Osteoblast (primary cell): ENCODE measurements around the gene IQCK. TPM values are rescaled to one million over a fixed set of nuclear protein-coding genes. Genes with fewer than 3 reads are reported as not detected.
"Not testable (repeated sequence)": the region's sequence is repeated elsewhere in the genome, so short reads cannot be mapped to it uniquely, and the experiment has no call there.

ENCODE experiments used
- DNase-seq: peaks from one replicate; pipeline ENCODE4 v3.0.0; 2011; ENCODE audit warnings: low spot score, mixed read lengths; ENCODE audit not compliant: insufficient read length; ENCODE audit errors: missing footprints
- H2AFZ ChIP-seq: 2 replicates; pipeline ENCODE4 v1.6.0; 2011; ENCODE audit warnings: mild to moderate bottlenecking, low read length
- H3K27ac ChIP-seq: 2 replicates; pipeline ENCODE4 v1.5.1; 2011; ENCODE audit warnings: mild to moderate bottlenecking, low read depth, low read length, moderate library complexity
- H3K27me3 ChIP-seq: 2 replicates; pipeline ENCODE4 v1.6.0; 2012; ENCODE audit warnings: mild to moderate bottlenecking, control low read depth, inconsistent platforms, low read length, moderate library complexity; ENCODE audit not compliant: insufficient read depth
- H3K36me3 ChIP-seq: 2 replicates; pipeline ENCODE4 v1.5.1; 2011; ENCODE audit warnings: mild to moderate bottlenecking, low read length, control low read depth, moderate library complexity; ENCODE audit not compliant: insufficient read depth
- H3K4me1 ChIP-seq: 2 replicates; pipeline ENCODE4 v1.5.1; 2011; ENCODE audit warnings: mild to moderate bottlenecking, low read length, control low read depth, moderate library complexity; ENCODE audit not compliant: insufficient read depth
- H3K4me2 ChIP-seq: 2 replicates; pipeline ENCODE4 v1.6.0; 2011; ENCODE audit warnings: mild to moderate bottlenecking, low read length; ENCODE audit not compliant: insufficient read depth
- H3K4me3 ChIP-seq: fragments of 200-600 bp; sonication (generic); 3 replicates; pipeline ENCODE4 v1.5.1; 2012; ENCODE audit warnings: mild to moderate bottlenecking, low read length, inconsistent platforms; ENCODE audit not compliant: insufficient read depth
- H3K79me2 ChIP-seq: 2 replicates; pipeline ENCODE4 v1.6.0; 2012; ENCODE audit warnings: mild to moderate bottlenecking, low read length, control low read depth, inconsistent platforms; ENCODE audit not compliant: insufficient read depth
- H3K9me3 ChIP-seq: 2 replicates; pipeline ENCODE4 v1.5.1; 2011; ENCODE audit warnings: low read depth, low read length, control low read depth
- H4K20me1 ChIP-seq: 2 replicates; pipeline ENCODE4 v1.6.0; 2012; ENCODE audit warnings: mild to moderate bottlenecking, low read length, control low read depth; ENCODE audit not compliant: insufficient read depth
- total RNA-seq: library from RNA; depleted of rRNA; stranded (reverse); fragments of >200 nt; gene quantifications from 2 replicates; pipeline ENCODE4 v1.2.3, GENCODE V29; 2012
- TF ChIP-seq, protein P1 (sequence below): IDR thresholded peaks from 2 replicates; pipeline ENCODE4 v1.5.1; 2011; ENCODE audit warnings: mild to moderate bottlenecking, low read depth, low read length, moderate library complexity; ENCODE audit errors: extremely low read depth

The IQCK gene
- total RNA-seq, 1 donor = 8.7 TPM

DNA sequence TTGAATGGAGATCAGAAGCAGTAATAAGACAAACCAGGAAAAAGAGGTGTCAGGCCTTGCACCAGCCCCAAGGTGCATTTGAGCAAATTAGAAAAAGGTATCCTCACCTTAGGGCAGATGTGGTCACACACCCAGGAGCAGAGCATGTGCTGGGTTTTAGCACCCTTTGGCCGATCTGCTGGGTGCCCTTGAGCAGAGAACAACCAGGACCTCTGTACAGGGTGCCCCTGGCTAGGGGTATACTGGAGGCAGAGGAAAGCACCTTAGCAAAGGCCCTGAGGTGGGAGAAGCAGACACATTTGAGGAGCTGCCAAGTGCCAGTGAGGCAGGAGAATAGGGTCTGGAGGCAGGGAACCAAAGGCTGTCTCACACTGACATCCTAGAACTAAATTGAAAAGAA lies 67.0 kb downstream of the IQCK start:
- H3K4me3 ChIP-seq = no peak overlapping the region
- TF ChIP-seq, protein P1, sequence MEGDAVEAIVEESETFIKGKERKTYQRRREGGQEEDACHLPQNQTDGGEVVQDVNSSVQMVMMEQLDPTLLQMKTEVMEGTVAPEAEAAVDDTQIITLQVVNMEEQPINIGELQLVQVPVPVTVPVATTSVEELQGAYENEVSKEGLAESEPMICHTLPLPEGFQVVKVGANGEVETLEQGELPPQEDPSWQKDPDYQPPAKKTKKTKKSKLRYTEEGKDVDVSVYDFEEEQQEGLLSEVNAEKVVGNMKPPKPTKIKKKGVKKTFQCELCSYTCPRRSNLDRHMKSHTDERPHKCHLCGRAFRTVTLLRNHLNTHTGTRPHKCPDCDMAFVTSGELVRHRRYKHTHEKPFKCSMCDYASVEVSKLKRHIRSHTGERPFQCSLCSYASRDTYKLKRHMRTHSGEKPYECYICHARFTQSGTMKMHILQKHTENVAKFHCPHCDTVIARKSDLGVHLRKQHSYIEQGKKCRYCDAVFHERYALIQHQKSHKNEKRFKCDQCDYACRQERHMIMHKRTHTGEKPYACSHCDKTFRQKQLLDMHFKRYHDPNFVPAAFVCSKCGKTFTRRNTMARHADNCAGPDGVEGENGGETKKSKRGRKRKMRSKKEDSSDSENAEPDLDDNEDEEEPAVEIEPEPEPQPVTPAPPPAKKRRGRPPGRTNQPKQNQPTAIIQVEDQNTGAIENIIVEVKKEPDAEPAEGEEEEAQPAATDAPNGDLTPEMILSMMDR = no peak
- no peak for DNase-seq
- H3K4me2 ChIP-seq = no peak overlapping the region
- no peaks in the 10 kb centered on the region for H3K79me2 ChIP-seq
- no peak overlapping the region for H2AFZ ChIP-seq
- H3K36me3 ChIP-seq = no peaks in the 10 kb centered on the region
- H3K4me1 ChIP-seq = no peaks in the 10 kb centered on the region
- H3K27me3 ChIP-seq = no peaks in the 10 kb centered on the region
- no peak overlapping the region for H3K27ac ChIP-seq
- no peaks in the 10 kb centered on the region for H3K9me3 ChIP-seq
- no peaks in the 10 kb centered on the region for H4K20me1 ChIP-seq

GRCh38 chr16:19785512-19786130 lies 67.5 kb downstream of the IQCK start:
- TF ChIP-seq, protein P1 = no peak
- Histone ChIP-seq H3K4me2 (no peak overlapping the region), H3K27me3 (no peaks in the 10 kb centered on the region), H2AFZ (no peak overlapping the region), H4K20me1 (no peaks in the 10 kb centered on the region), H3K36me3 (no peaks in the 10 kb centered on the region), H3K4me1 (no peaks in the 10 kb centered on the region), H3K4me3 (no peak overlapping the region), H3K79me2 (no peaks in the 10 kb centered on the region), H3K27ac (no peak overlapping the region), H3K9me3 (no peaks in the 10 kb centered on the region)
- DNase-seq = no peak

GRCh38 chr16:19801369-19801768 lies 83.3 kb downstream of the IQCK start:
- H3K4me2 ChIP-seq, H3K79me2 ChIP-seq, H3K27ac ChIP-seq: not testable (repeated sequence)

DNA sequence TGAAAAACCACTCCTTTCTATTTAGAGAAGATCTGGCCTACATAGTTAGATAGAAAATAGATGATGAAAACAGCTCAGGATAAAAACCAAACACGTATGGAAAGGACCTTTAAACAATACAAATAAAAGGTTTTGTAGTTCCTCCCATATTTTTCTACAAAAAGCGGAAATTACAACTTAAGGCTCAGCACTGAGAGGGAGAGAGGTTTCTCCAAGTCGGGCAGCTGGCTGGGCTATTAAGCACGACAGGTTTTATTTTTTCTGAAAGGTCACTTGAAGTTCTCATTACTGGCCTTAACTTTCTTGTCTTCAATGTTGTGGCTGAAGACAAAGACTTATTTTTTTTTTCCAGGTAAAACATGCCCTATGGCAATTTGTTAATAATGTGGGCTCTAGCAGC lies 83.8 kb downstream of the IQCK start:
- H3K27me3 ChIP-seq, H3K9me3 ChIP-seq, H4K20me1 ChIP-seq, H2AFZ ChIP-seq, H3K27ac ChIP-seq, H3K4me2 ChIP-seq, H3K36me3 ChIP-seq, H3K79me2 ChIP-seq, H3K4me1 ChIP-seq, H3K4me3 ChIP-seq, DNase-seq: not testable (repeated sequence)

More at GRCh38 chr16:19801369-19801768, 83.3 kb downstream of the IQCK start:
- H4K20me1 ChIP-seq, H3K9me3 ChIP-seq, H3K4me3 ChIP-seq, DNase-seq, H3K4me1 ChIP-seq, H3K36me3 ChIP-seq, H3K27me3 ChIP-seq, H2AFZ ChIP-seq: not testable (repeated sequence)

GRCh38 chr16:19802612-19803011 lies 84.5 kb downstream of the IQCK start:
- Histone ChIP-seq H2AFZ (no peak overlapping the region), H3K9me3 (no peaks in the 10 kb centered on the region), H3K27ac (no peak overlapping the region), H3K4me2 (no peak overlapping the region), H3K79me2 (no peaks in the 10 kb centered on the region), H3K4me3 (no peak overlapping the region), H4K20me1 (no peaks in the 10 kb centered on the region), H3K27me3 (no peaks in the 10 kb centered on the region), H3K4me1 (no peaks in the 10 kb centered on the region), H3K36me3 (no peaks in the 10 kb centered on the region)
- DNase-seq = no peak
- TF ChIP-seq, protein P1 = no peak
